Measurements from ENCODE around the gene COX7C.

DNA sequence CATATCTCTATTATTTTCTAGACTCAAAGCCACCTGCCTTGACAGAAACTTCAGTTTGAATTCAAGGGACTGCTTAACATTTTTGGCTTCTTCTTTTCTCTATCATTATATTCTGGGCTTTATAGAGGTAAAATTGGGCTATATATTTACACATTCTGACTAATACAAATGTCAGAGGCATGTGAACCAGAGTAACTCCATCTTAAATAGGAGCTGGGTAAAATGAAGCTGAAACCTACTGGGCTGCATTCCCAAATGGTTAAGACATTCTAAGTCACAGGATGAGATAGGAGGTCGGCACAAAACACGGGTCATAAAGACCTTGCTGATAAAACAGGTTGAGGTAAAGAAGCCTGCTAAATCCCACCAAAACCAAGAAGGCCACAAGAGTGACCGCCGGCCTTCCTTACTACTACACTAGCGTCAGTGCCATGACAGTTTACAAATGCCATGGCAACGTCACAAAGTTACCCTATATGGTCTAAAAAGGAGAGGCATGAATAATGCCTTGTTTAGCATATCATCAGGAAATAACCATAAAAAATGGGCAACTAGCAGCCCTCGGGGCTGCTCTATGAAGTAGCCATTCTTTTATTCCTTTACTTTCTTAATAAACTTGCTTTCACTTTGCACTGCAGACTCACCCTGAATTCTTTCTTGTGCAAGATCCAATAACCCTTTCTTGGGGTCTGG lies 44.8 kb upstream of the COX7C start:
- no peak for TF ChIP-seq POLR2A (IDR thresholded peaks at IDR 0.05)
- TF ChIP-seq, protein P1, sequence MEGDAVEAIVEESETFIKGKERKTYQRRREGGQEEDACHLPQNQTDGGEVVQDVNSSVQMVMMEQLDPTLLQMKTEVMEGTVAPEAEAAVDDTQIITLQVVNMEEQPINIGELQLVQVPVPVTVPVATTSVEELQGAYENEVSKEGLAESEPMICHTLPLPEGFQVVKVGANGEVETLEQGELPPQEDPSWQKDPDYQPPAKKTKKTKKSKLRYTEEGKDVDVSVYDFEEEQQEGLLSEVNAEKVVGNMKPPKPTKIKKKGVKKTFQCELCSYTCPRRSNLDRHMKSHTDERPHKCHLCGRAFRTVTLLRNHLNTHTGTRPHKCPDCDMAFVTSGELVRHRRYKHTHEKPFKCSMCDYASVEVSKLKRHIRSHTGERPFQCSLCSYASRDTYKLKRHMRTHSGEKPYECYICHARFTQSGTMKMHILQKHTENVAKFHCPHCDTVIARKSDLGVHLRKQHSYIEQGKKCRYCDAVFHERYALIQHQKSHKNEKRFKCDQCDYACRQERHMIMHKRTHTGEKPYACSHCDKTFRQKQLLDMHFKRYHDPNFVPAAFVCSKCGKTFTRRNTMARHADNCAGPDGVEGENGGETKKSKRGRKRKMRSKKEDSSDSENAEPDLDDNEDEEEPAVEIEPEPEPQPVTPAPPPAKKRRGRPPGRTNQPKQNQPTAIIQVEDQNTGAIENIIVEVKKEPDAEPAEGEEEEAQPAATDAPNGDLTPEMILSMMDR (IDR thresholded peaks at IDR 0.05), result no peak
